Measurements from ENCODE around the gene POLR1C. TPM values are rescaled to one million over a fixed set of nuclear protein-coding genes. Genes with fewer than 3 reads are reported as not detected.

POLR1C gene
- total RNA-seq, 3 donors from 2014 or later = 27.5 to 29.8 (median 27.9) TPM

DNA sequence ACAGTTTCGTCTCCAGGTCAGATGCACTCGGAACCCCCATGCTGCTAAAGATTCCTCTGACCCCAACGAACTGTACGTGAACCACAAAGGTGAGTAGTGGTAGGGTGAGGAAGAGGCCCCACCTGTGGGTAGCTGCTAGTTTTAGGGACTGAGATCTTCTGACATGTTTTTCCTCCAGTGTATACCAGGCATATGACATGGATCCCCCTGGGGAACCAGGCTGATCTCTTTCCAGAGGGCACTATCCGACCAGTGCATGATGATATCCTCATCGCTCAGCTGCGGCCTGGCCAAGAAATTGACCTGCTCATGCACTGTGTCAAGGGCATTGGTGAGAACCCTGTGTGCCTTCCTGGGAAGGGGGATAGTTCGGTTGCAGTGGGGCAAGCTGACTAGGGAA is 3.2 kb downstream of the POLR1C start:
- Histone ChIP-seq H3K9me3 (no peaks in the 10 kb centered on the region), H3K4me3 (no peak overlapping the region), H3K36me3 (ENCODE audit: low read depth) (no peaks in the 10 kb centered on the region), H3K4me1 (ENCODE audit: low read depth) (peaks cover 19% of the 10 kb centered on the region)
- intact Hi-C loops (cut with DNase I, micrococcal nuclease) = no loop called here
- no peak for ATAC-seq
- TF ChIP-seq, protein P1, sequence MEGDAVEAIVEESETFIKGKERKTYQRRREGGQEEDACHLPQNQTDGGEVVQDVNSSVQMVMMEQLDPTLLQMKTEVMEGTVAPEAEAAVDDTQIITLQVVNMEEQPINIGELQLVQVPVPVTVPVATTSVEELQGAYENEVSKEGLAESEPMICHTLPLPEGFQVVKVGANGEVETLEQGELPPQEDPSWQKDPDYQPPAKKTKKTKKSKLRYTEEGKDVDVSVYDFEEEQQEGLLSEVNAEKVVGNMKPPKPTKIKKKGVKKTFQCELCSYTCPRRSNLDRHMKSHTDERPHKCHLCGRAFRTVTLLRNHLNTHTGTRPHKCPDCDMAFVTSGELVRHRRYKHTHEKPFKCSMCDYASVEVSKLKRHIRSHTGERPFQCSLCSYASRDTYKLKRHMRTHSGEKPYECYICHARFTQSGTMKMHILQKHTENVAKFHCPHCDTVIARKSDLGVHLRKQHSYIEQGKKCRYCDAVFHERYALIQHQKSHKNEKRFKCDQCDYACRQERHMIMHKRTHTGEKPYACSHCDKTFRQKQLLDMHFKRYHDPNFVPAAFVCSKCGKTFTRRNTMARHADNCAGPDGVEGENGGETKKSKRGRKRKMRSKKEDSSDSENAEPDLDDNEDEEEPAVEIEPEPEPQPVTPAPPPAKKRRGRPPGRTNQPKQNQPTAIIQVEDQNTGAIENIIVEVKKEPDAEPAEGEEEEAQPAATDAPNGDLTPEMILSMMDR (IDR thresholded peaks at IDR 0.05) = no peak
- DNase-seq = no peak

GRCh38 chr6:43521836-43522235 is 4.9 kb downstream of the POLR1C start:
- H3K9me3 ChIP-seq = no peaks in the 10 kb centered on the region
- intact Hi-C loops (cut with DNase I, micrococcal nuclease) = no loop called here
- no peak overlapping the region for H3K4me3 ChIP-seq
- H3K36me3 ChIP-seq (ENCODE audit: low read depth) = no peaks in the 10 kb centered on the region
- no peak for DNase-seq
- H3K4me1 ChIP-seq (ENCODE audit: low read depth) = peaks cover 10% of the 10 kb centered on the region
- no peak for ATAC-seq
- TF ChIP-seq, protein P1 (IDR thresholded peaks at IDR 0.05) = no peak

GRCh38 chr6:43522547-43523261 is 5.8 kb downstream of the POLR1C start:
- H3K36me3 ChIP-seq (ENCODE audit: low read depth) = no peaks in the 10 kb centered on the region
- intact Hi-C loops (cut with DNase I, micrococcal nuclease) = no loop called here
- ATAC-seq = no peak

GRCh38 chr6:43523284-43523683 is 6.4 kb downstream of the POLR1C start:
- Histone ChIP-seq H3K36me3 (ENCODE audit: low read depth) (no peaks in the 10 kb centered on the region), H3K4me3 (no peak overlapping the region), H3K9me3 (no peaks in the 10 kb centered on the region), H3K4me1 (ENCODE audit: low read depth) (peaks cover 2% of the 10 kb centered on the region)
- intact Hi-C loops (cut with DNase I, micrococcal nuclease) = no loop called here
- TF ChIP-seq, protein P1 (IDR thresholded peaks at IDR 0.05) = no peak
- no peak for DNase-seq
- no peak for ATAC-seq

More at GRCh38 chr6:43522547-43523261, 5.8 kb downstream of the POLR1C start:
- no peak for DNase-seq
- Histone ChIP-seq H3K9me3 (no peaks in the 10 kb centered on the region), H3K4me1 (ENCODE audit: low read depth) (peaks cover 8% of the 10 kb centered on the region), H3K4me3 (no peak overlapping the region)
- TF ChIP-seq, protein P1 (IDR thresholded peaks at IDR 0.05) = no peak

GRCh38 chr6:43524483-43524961 is 7.6 kb downstream of the POLR1C start:
- peaks cover under 1% of the 10 kb centered on the region for H3K36me3 ChIP-seq (ENCODE audit: low read depth)
- ATAC-seq (peak; percentile 30), DNase-seq (no peak)
- intact Hi-C loops (cut with DNase I, micrococcal nuclease) = no loop called here
- H3K4me3 ChIP-seq = no peak overlapping the region
- H3K4me1 ChIP-seq (ENCODE audit: low read depth) = no peaks in the 10 kb centered on the region
- H3K9me3 ChIP-seq = no peaks in the 10 kb centered on the region
- TF ChIP-seq, protein P1 (IDR thresholded peaks at IDR 0.05) = no peak

Data from mucosa of descending colon (tissue), 3 donors.